OCI-LY3 (cell line): Measurements from ENCODE around the gene CMAS.

ENCODE experiments used
- H2AFZ ChIP-seq: fragments of 200-600, 300-600 bp; shearing (Covaris generic); 2 replicates; pipeline ENCODE4 v1.6.0; 2014; ENCODE audit warnings: antibody characterized with exemption, low read depth, low read length
- H3K27ac ChIP-seq: fragments of 200-600, 300-600 bp; sonication (generic); 2 replicates; pipeline ENCODE4 v1.5.1; 2014; ENCODE audit warnings: mild to moderate bottlenecking, low read length, moderate library complexity, mixed read lengths
- H3K27me3 ChIP-seq: fragments of 200-600, 300-600 bp; sonication (generic); 2 replicates; pipeline ENCODE4 v1.6.1; 2014; ENCODE audit warnings: low read depth, low read length, mixed read lengths
- H3K36me3 ChIP-seq: fragments of 200-600, 300-600 bp; sonication (generic); replicated peaks from 2 replicates; pipeline ENCODE3; 2014; ENCODE audit warnings: low read depth, low read length, mixed read lengths
- H3K4me1 ChIP-seq: fragments of 300-600, 200-600 bp; sonication (generic); 2 replicates; pipeline ENCODE4 v1.6.1; 2014; ENCODE audit warnings: low read length, mixed read lengths
- H3K4me2 ChIP-seq: fragments of 200-600, 300-600 bp; sonication (generic); 2 replicates; pipeline ENCODE4 v1.6.1; 2014; ENCODE audit warnings: low read length, mixed read lengths
- H3K4me3 ChIP-seq: fragments of 300-600, 200-600 bp; sonication (generic); 2 replicates; pipeline ENCODE4 v1.5.1; 2014; ENCODE audit warnings: antibody characterized with exemption, mild to moderate bottlenecking, low read length, moderate library complexity
- H3K79me2 ChIP-seq: fragments of 300-600, 200-600 bp; shearing (Covaris generic); 2 replicates; pipeline ENCODE4 v1.6.1; 2014; ENCODE audit warnings: mild to moderate bottlenecking, low read length, mixed read lengths
- H3K9ac ChIP-seq: fragments of 300-600, 200-600 bp; shearing (Covaris generic); 2 replicates; pipeline ENCODE4 v1.6.0; 2014; ENCODE audit warnings: mild to moderate bottlenecking, low read length, moderate library complexity
- H3K9me3 ChIP-seq: fragments of 200-600, 300-600 bp; shearing (Covaris generic); 2 replicates; pipeline ENCODE4 v1.6.1; 2014; ENCODE audit warnings: low read length, mixed read lengths; ENCODE audit not compliant: insufficient read depth
- H4K20me1 ChIP-seq: fragments of 200-600, 300-600 bp; sonication (generic); 2 replicates; pipeline ENCODE4 v1.6.1; 2016; ENCODE audit warnings: low read length, mixed read lengths; ENCODE audit not compliant: insufficient read depth
- EZH2phosphoT487 ChIP-seq: fragments of 200-600 bp; shearing (Covaris generic); IDR thresholded peaks from 2 replicates; pipeline ENCODE4 v1.6.1; 2018; ENCODE audit warnings: antibody characterized with exemption, mixed run types, low read depth
- TF ChIP-seq, protein P1 (sequence below): fragments of 200-600, 300-600 bp; sonication (generic); IDR thresholded peaks from 2 replicates; pipeline ENCODE4 v1.5.1; 2014; ENCODE audit warnings: antibody characterized with exemption, low read length, low read depth

CMAS gene

DNA sequence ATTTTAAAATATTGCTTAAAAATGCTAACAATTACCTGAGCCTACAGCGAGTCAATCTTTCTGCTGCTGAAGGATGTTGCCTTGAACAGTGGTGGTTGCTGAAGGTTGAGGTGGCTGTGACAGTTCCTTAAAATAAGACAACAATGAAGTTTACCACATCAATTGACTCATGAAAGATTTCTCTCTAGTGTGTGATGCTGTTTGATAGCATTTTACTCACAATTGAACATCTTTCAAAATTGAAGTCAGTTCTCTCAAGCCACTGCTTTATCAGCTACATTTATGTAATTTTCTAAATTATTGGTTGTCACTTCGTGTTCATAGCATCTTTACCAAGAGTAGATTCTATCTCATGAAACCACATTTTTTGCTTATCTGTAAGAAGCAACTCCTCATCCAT is 20.3 kb downstream of the CMAS start:
- H3K27ac ChIP-seq: no peak overlapping the region
- H3K36me3 ChIP-seq: peaks cover 42% of the 10 kb centered on the region

DNA sequence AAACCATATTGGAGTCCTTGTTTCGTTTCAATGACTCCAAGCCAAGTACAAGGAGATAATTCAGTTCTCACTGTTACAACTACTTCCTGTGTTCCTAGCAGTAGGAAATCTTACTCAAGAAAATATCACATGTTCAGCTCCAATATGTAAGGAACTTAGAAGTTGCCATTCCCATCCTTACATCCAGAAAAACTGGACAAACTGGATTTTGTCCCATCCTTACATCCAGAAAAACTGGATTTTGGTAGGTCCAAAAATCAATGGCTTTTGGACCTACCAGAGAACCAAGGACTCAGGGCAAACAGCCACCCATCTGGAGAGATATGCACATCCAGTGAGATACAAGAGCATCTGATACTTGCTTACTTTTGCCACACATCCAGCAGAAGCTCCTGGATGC is 23.8 kb downstream of the CMAS start:
- H3K9me3 ChIP-seq: peaks cover 4% of the 10 kb centered on the region; the same call in 1 of the 2 replicates
- no peak for TF ChIP-seq EZH2phosphoT487
- TF ChIP-seq, protein P1, sequence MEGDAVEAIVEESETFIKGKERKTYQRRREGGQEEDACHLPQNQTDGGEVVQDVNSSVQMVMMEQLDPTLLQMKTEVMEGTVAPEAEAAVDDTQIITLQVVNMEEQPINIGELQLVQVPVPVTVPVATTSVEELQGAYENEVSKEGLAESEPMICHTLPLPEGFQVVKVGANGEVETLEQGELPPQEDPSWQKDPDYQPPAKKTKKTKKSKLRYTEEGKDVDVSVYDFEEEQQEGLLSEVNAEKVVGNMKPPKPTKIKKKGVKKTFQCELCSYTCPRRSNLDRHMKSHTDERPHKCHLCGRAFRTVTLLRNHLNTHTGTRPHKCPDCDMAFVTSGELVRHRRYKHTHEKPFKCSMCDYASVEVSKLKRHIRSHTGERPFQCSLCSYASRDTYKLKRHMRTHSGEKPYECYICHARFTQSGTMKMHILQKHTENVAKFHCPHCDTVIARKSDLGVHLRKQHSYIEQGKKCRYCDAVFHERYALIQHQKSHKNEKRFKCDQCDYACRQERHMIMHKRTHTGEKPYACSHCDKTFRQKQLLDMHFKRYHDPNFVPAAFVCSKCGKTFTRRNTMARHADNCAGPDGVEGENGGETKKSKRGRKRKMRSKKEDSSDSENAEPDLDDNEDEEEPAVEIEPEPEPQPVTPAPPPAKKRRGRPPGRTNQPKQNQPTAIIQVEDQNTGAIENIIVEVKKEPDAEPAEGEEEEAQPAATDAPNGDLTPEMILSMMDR: no peak

More for the DNA sequence above, 20.3 kb downstream of the CMAS start:
- Histone ChIP-seq H3K4me1 (no peaks in the 10 kb centered on the region), H3K4me2 (no peak overlapping the region), H2AFZ (no peak overlapping the region), H3K27me3 (no peaks in the 10 kb centered on the region), H3K9me3 (no peaks in the 10 kb centered on the region), H4K20me1 (no peaks in the 10 kb centered on the region), H3K79me2 (no peaks in the 10 kb centered on the region), H3K9ac (no peak overlapping the region), H3K4me3 (no peak overlapping the region)
- TF ChIP-seq, protein P1: no peak
- TF ChIP-seq EZH2phosphoT487: no peak

DNA sequence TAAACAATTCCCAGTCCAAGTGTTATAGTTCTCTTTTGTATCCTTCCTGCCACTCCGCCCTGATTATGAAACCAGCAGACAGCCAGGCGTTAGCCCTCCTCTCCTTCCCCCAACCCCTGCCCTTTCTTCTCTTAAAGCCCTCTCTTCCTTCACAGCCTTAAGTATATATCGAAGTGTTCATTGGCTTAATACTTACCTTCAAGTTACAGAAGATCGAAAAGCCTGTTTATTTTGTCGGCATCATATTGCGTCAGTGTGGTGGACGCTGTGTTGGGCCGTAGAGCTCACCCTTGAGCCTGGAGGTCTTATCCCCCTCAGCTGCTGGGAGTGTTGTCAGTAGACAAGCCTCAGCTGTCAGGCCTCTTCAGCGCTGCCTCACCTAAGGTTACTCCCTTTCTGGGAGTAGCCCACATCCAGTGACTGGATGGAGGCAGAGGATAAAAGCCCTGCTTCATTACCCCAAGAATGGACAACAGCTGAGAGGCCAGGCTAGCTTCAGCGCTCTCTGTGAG is 36.2 kb downstream of the CMAS start:
- Histone ChIP-seq H3K4me3 (no peak overlapping the region), H4K20me1 (no peaks in the 10 kb centered on the region), H3K9ac (no peak overlapping the region), H2AFZ (no peak overlapping the region), H3K4me1 (peaks cover 15% of the 10 kb centered on the region), H3K36me3 (no peaks in the 10 kb centered on the region), H3K27me3 (no peaks in the 10 kb centered on the region), H3K27ac (no peak overlapping the region), H3K4me2 (no peak overlapping the region), H3K9me3 (no peaks in the 10 kb centered on the region), H3K79me2 (no peaks in the 10 kb centered on the region)
- TF ChIP-seq EZH2phosphoT487: no peak
- TF ChIP-seq, protein P1: no peak

More for the DNA sequence above, 23.8 kb downstream of the CMAS start:
- Histone ChIP-seq H3K9ac (no peak overlapping the region), H4K20me1 (no peaks in the 10 kb centered on the region), H3K79me2 (no peaks in the 10 kb centered on the region), H3K4me2 (no peak overlapping the region), H3K27ac (no peak overlapping the region), H3K4me1 (no peaks in the 10 kb centered on the region), H3K4me3 (no peak overlapping the region), H3K27me3 (no peaks in the 10 kb centered on the region), H3K36me3 (peaks cover 20% of the 10 kb centered on the region), H2AFZ (no peak overlapping the region)

DNA sequence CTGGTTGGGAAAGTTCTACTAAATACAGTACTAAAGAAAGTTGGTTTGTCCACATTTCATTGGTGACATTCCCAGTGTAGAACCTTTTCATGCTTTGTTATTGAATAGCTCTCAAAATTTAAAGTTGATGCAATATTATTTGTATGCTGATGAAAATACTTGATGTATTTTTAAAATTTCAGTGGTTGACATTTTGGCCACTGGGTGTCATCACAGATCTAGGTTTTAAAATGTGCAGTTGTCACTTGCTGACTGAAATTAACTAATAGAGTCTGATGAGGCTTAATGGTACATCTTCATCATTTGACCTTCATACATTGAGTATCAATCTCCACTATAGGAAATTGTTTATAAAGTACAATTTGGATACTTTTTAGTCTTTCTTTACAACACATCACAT is 37.1 kb downstream of the CMAS start:
- no peak for TF ChIP-seq EZH2phosphoT487
- TF ChIP-seq, protein P1: peak; percentile 78
- Histone ChIP-seq H3K9me3 (no peaks in the 10 kb centered on the region), H3K4me2 (no peak overlapping the region), H3K9ac (no peak overlapping the region), H3K79me2 (no peaks in the 10 kb centered on the region), H3K27ac (no peak overlapping the region), H3K4me3 (no peak overlapping the region), H4K20me1 (no peaks in the 10 kb centered on the region), H3K4me1 (peaks cover 10% of the 10 kb centered on the region), H3K27me3 (no peaks in the 10 kb centered on the region), H2AFZ (no peak overlapping the region), H3K36me3 (no peaks in the 10 kb centered on the region)
